ENCODE results near the gene WNT9B.

DNA sequence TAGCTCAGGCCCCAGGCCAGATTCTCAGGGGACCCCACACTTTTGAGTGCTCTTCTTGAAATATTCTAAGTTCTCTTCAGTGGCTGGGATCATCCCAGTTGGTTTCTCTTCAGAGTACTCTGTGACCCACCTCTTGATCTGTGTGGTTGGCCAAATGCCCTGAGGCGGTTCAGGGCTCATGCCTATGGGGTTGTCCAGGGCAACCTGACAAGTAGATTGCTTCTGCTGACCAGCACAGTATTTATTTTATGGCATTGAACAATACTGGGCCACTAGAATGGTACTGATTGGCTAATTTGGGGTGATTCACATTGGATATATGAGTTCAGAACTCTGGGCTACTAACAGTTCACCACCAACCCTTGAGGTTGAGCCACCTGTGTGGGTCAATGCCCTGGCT lies 64.2 kb downstream of the WNT9B start:
- TF ChIP-seq POLR2AphosphoS5 (IDR thresholded peaks at IDR 0.05; ENCODE audit: low read depth) (no peak), GABPA (IDR thresholded peaks at IDR 0.05; ENCODE audit: low read depth) (no peak), REST (IDR thresholded peaks at IDR 0.05; ENCODE audit: insufficient replicate concordance, low read depth) (no peak)

All from HL-60 (cell line).